Neural progenitor cell (in vitro differentiated cells): ENCODE results near the gene CHD6.

Source experiments
- EZH2 ChIP-seq: fragments of 200-600 bp; sonication (generic); IDR thresholded peaks from 2 replicates; pipeline ENCODE4 v1.6.1; 2017; ENCODE audit warnings: antibody characterized with exemption, mild to moderate bottlenecking, moderate library complexity
- TF ChIP-seq, protein P1 (sequence below): fragments of 200-600 bp; sonication (generic); IDR thresholded peaks from 2 replicates; pipeline ENCODE4 v1.5.1; 2017; ENCODE audit warnings: antibody characterized with exemption, mild to moderate bottlenecking

- TF ChIP-seq, protein P1, sequence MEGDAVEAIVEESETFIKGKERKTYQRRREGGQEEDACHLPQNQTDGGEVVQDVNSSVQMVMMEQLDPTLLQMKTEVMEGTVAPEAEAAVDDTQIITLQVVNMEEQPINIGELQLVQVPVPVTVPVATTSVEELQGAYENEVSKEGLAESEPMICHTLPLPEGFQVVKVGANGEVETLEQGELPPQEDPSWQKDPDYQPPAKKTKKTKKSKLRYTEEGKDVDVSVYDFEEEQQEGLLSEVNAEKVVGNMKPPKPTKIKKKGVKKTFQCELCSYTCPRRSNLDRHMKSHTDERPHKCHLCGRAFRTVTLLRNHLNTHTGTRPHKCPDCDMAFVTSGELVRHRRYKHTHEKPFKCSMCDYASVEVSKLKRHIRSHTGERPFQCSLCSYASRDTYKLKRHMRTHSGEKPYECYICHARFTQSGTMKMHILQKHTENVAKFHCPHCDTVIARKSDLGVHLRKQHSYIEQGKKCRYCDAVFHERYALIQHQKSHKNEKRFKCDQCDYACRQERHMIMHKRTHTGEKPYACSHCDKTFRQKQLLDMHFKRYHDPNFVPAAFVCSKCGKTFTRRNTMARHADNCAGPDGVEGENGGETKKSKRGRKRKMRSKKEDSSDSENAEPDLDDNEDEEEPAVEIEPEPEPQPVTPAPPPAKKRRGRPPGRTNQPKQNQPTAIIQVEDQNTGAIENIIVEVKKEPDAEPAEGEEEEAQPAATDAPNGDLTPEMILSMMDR, result no peak
- no peak for TF ChIP-seq EZH2
These were observed 225.9 kb downstream of the CHD6 start for GRCh38 chr20:41392295-41392694.
